Activated CD8-positive, alpha-beta T cell treated with anti-CD3 and anti-CD28 coated beads for 36 hours (primary cell): Measurements from ENCODE around the gene SMARCA2. TPM values are rescaled to one million over a fixed set of nuclear protein-coding genes. Genes with fewer than 3 reads are reported as not detected.

Source experiments
- ATAC-seq: fragments of 200-7000 bp; cut with Tn5 transposase; one replicate; pipeline ENCODE4 v1.10.0; 2021; ENCODE audit warnings: mild to moderate bottlenecking, moderate library complexity
- CTCF ChIA-PET: fragments of 350-600 bp; sonication (Branson Sonifier 250); formaldehyde crosslinking; loops from one replicate; lab custom pipeline; 2021; ENCODE audit warnings: antibody characterized with exemption; lab: Charles Lee
- POLR2A ChIA-PET: fragments of 350-600 bp; sonication (Branson Sonifier 250); formaldehyde crosslinking; loops from one replicate; lab custom pipeline; 2021; ENCODE audit warnings: antibody characterized with exemption; lab: Charles Lee
- DNase-seq: peaks from one replicate; pipeline ENCODE4 v3.0.0-alpha.2; 2020
- H3K27ac Mint-ChIP-seq: one replicate; pipeline ENCODE4 v1.8.0; 2021; ENCODE audit warnings: mild to moderate bottlenecking, mixed read lengths
- H3K27me3 Mint-ChIP-seq: one replicate; pipeline ENCODE4 v1.8.0; 2021; ENCODE audit warnings: mixed read lengths
- H3K36me3 Mint-ChIP-seq: one replicate; pipeline ENCODE4 v1.8.0; 2021; ENCODE audit warnings: low read depth, mixed read lengths
- H3K4me1 Mint-ChIP-seq: one replicate; pipeline ENCODE4 v1.8.0; 2021; ENCODE audit warnings: low read depth, mixed read lengths
- H3K4me3 Mint-ChIP-seq: one replicate; pipeline ENCODE4 v1.8.0; 2021; ENCODE audit warnings: mild to moderate bottlenecking, moderate library complexity, mixed read lengths
- H3K9me3 Mint-ChIP-seq: one replicate; pipeline ENCODE4 v1.8.0; 2021; ENCODE audit warnings: mixed read lengths
- intact Hi-C: fragments of 100-400 bp; cut with micrococcal nuclease; formaldehyde crosslinking; loops from one replicate; pipeline ENCODE4 v1.10.0; 2022
- total RNA-seq, 2 experiments: library from RNA; stranded (reverse); gene quantifications; one replicate each; pipeline ENCODE4 v1.2.3, GENCODE V29; 2021
- TF ChIP-seq, protein P1 (sequence below): fragments of 200-600 bp; IDR thresholded peaks from one replicate; pipeline ENCODE4 v1.8.0; 2022; ENCODE audit warnings: antibody characterized with exemption, mild to moderate bottlenecking

SMARCA2 gene
- total RNA-seq, 2 experiments from 2014 or later, result 94.7 to 99.4 TPM

DNA sequence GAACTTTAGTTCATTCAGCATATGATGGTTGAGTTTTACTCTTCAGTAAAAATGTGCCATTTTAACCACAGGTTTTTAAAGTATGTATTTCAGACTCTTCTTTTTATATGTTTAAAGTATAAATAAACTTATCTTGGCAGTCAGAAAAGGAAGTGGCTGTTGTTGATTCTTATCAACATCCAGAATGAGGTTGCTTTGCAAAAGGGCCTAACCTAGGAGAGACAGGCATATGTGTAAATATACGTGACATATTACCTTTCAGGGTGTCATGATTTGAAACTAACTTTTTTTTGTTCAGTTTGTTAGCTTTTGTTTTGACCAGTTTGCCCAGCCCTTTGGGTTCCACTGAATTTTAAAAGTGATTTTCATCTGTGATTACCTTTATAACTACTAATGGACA is 7.4 kb downstream of the SMARCA2 start:
- ATAC-seq, result peak; percentile 15
- no peaks in the 10 kb centered on the region for H3K9me3 Mint-ChIP-seq
- peaks cover 83% of the 10 kb centered on the region for H3K4me1 Mint-ChIP-seq
- ChIA-PET CTCF (interaction anchor here (2.2 kb wide), 1 partner anchor 31 kb away, joined by 11 read pairs; no protein-coding TSS in a partner anchor), POLR2A (interaction anchor here (0.7 to 2.7 kb wide), 2 partner anchors 8 to 32 kb away, joined by 3 to 13 read pairs; no protein-coding TSS in a partner anchor)
- H3K36me3 Mint-ChIP-seq, result peaks cover 10% of the 10 kb centered on the region
- H3K27me3 Mint-ChIP-seq, result no peaks in the 10 kb centered on the region
- intact Hi-C loops, result no loop called here
- H3K27ac Mint-ChIP-seq, result peak overlapping the region; percentile 82
- TF ChIP-seq, protein P1, sequence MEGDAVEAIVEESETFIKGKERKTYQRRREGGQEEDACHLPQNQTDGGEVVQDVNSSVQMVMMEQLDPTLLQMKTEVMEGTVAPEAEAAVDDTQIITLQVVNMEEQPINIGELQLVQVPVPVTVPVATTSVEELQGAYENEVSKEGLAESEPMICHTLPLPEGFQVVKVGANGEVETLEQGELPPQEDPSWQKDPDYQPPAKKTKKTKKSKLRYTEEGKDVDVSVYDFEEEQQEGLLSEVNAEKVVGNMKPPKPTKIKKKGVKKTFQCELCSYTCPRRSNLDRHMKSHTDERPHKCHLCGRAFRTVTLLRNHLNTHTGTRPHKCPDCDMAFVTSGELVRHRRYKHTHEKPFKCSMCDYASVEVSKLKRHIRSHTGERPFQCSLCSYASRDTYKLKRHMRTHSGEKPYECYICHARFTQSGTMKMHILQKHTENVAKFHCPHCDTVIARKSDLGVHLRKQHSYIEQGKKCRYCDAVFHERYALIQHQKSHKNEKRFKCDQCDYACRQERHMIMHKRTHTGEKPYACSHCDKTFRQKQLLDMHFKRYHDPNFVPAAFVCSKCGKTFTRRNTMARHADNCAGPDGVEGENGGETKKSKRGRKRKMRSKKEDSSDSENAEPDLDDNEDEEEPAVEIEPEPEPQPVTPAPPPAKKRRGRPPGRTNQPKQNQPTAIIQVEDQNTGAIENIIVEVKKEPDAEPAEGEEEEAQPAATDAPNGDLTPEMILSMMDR, result no peak
- H3K4me3 Mint-ChIP-seq, result peak overlapping the region; percentile 63
- DNase-seq, result no peak

DNA sequence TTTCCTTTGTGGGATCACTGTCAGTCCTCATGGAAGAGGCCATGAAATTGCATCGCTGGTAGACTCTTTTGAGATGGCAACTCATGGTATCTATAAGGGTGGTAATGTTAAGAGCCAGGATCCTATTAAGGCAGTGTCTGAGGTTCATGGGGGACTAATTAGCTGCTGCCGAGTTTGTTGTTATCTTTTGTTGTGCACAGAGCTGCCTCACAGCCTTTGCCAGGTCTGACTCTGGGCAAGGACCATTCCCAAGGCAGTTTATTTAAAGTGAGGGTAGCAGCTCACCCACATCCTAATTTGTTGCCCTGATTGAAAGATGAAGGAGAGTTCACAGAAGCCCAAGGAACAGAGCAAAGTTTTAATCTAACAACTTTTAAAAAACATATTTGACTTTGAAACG is 7.9 kb downstream of the SMARCA2 start:
- Mint-ChIP-seq H3K4me3 (peak overlapping the region; percentile 63), H3K36me3 (peaks cover 9% of the 10 kb centered on the region), H3K27me3 (no peaks in the 10 kb centered on the region), H3K9me3 (no peaks in the 10 kb centered on the region), H3K4me1 (peaks cover 88% of the 10 kb centered on the region), H3K27ac (peak overlapping the region; percentile 82)
- TF ChIP-seq, protein P1, result no peak
- ChIA-PET POLR2A (interaction anchor here (2.7 kb wide), 1 partner anchor 32 kb away, joined by 13 read pairs; no protein-coding TSS in a partner anchor), CTCF (interaction anchor here (2.2 kb wide), 1 partner anchor 31 kb away, joined by 11 read pairs; no protein-coding TSS in a partner anchor)
- intact Hi-C loops, result no loop called here
- DNase-seq, result no peak
- ATAC-seq, result no peak

DNA sequence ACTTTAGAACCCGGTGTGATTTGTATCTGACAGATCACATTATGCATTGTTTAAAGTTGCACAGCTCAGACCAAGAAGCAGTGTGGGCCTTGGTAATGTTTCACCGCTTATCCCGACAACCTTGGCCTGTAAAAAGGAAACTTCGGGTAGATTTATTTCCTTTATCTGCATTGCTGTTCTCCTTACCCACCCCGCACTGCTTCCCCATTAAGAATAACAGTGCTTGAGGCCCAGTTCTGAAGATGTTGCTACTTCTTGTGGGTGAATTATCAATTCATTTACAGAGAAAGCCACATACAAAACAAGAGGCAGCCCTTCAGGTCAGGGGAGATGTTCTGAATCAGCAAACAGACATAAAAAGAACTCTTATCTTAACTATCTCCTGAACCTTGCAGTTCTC is 8.4 kb downstream of the SMARCA2 start:
- POLR2A ChIA-PET, result interaction anchor here (2.7 kb wide), 1 partner anchor 31 kb away, joined by 13 read pairs; no protein-coding TSS in a partner anchor
- CTCF ChIA-PET, result interaction anchor here (1.3 to 2.2 kb wide), 3 partner anchors 10 to 64 kb away, joined by 3 to 11 read pairs (median 5); no protein-coding TSS in a partner anchor
- TF ChIP-seq, protein P1, result no peak
- DNase-seq (peak; percentile 28), ATAC-seq (peak; percentile 27)
- H3K9me3 Mint-ChIP-seq, result no peaks in the 10 kb centered on the region
- no peaks in the 10 kb centered on the region for H3K27me3 Mint-ChIP-seq
- H3K4me3 Mint-ChIP-seq, result peak overlapping the region; percentile 63
- peak overlapping the region; percentile 82 for H3K27ac Mint-ChIP-seq
- intact Hi-C loops, result no loop called here
- H3K36me3 Mint-ChIP-seq, result peaks cover 13% of the 10 kb centered on the region
- H3K4me1 Mint-ChIP-seq, result peaks cover 89% of the 10 kb centered on the region

DNA sequence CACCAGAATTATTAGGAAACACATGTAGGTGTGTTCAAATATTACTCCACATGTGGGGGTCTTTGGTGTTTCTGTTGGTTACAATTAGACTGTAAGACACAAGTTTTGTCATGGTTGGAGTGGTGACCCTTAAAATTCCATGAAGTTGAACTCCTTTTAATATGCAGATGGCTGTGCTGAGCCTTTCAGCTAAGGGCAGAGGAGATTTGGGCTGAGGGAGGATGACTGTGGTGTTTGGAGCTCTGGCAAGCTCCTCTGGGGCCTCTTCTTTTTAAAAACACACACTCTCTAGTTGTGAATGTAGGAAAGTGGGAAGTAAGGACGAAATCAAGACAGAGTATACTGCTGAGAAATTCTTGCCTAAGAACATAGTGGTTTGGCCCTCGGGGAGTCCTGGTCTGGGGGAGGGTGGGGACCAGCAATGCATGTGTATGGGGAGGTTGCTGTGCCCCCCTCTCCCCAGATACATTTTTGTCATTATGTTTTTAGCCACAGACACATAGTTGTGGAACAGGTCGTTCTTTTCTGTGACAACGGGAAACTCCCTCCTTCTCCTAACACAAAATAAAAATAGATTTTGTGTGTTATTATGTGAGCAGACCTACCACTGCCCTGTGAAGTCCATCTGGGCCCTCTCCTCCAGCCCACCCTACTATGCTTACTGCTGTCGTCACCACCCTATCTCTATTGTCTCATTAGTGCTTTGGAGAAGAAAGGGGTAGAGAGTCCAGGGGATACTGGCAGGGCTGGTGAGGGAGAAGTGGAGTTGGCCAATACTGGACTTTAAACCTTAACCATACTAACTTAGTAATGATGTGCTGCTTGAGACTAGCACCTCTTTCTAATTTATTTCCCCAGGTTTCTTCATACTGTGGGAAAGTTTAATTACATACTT is 10.0 kb downstream of the SMARCA2 start:
- ATAC-seq (no peak), DNase-seq (no peak)
- CTCF ChIA-PET, result interaction anchor here (0.8 to 1.6 kb wide), 3 partner anchors 8 to 1628 kb away, joined by 3 to 5 read pairs (median 3); no protein-coding TSS in a partner anchor
- Mint-ChIP-seq H3K27ac (peak overlapping the region; percentile 82), H3K27me3 (no peaks in the 10 kb centered on the region), H3K9me3 (no peaks in the 10 kb centered on the region), H3K36me3 (peaks cover 15% of the 10 kb centered on the region), H3K4me1 (peaks cover 88% of the 10 kb centered on the region), H3K4me3 (no peak overlapping the region)
- TF ChIP-seq, protein P1, result no peak
- POLR2A ChIA-PET, result interaction anchor here (1.1 kb wide), 1 partner anchor 10 kb away, joined by 4 read pairs; the partner anchor contains the start of gene SMARCA2
- intact Hi-C loops, result no loop called here
